ENCODE data around the gene OLFML1.

The OLFML1 gene

GRCh38 chr11:7518811-7519562 lies 33.7 kb downstream of the OLFML1 start:
- H3K4me3 ChIP-seq (ENCODE audit: low read depth, low read length): no peak overlapping the region
- DNase-seq (ENCODE audit: low read depth, low spot score): no peak
- in situ Hi-C loops (cut with HindIII; ENCODE audit: low sequenced_read_pairs): no loop called here
- TF ChIP-seq CTCF (IDR thresholded peaks at IDR 0.05; ENCODE audit: low read depth, low read length): no peak

- DNase-seq (ENCODE audit: low read depth, low spot score): no peak
- in situ Hi-C loops (cut with HindIII; ENCODE audit: low sequenced_read_pairs): no loop called here
- no peak overlapping the region for H3K4me3 ChIP-seq (ENCODE audit: low read depth, low read length)
- TF ChIP-seq CTCF (IDR thresholded peaks at IDR 0.05; ENCODE audit: low read depth, low read length): no peak
These were observed 35.0 kb downstream of the OLFML1 start for GRCh38 chr11:7520011-7520942.

- no peak for TF ChIP-seq CTCF (IDR thresholded peaks at IDR 0.05; ENCODE audit: low read depth, low read length)
- no peak for DNase-seq (ENCODE audit: low read depth, low spot score)
- no peak overlapping the region for H3K4me3 ChIP-seq (ENCODE audit: low read depth, low read length)
- in situ Hi-C loops (cut with HindIII; ENCODE audit: low sequenced_read_pairs): no loop called here
These were observed 35.7 kb downstream of the OLFML1 start for GRCh38 chr11:7520981-7521487.

GRCh38 chr11:7522121-7522520 lies 36.8 kb downstream of the OLFML1 start:
- no peak for TF ChIP-seq CTCF (IDR thresholded peaks at IDR 0.05; ENCODE audit: low read depth, low read length)
- in situ Hi-C loops (cut with HindIII; ENCODE audit: low sequenced_read_pairs): no loop called here
- H3K4me3 ChIP-seq (ENCODE audit: low read depth, low read length): no peak overlapping the region
- DNase-seq (ENCODE audit: low read depth, low spot score): no peak

GRCh38 chr11:7522546-7522945 lies 37.2 kb downstream of the OLFML1 start:
- no peak overlapping the region for H3K4me3 ChIP-seq (ENCODE audit: low read depth, low read length)
- TF ChIP-seq CTCF (IDR thresholded peaks at IDR 0.05; ENCODE audit: low read depth, low read length): no peak
- in situ Hi-C loops (cut with HindIII; ENCODE audit: low sequenced_read_pairs): no loop called here
- no peak for DNase-seq (ENCODE audit: low read depth, low spot score)

- DNase-seq (ENCODE audit: low read depth, low spot score): no peak
These were observed 38.3 kb downstream of the OLFML1 start for GRCh38 chr11:7523416-7524210.

More at GRCh38 chr11:7523416-7524210, 38.3 kb downstream of the OLFML1 start:
- no peak for TF ChIP-seq CTCF (IDR thresholded peaks at IDR 0.05; ENCODE audit: low read depth, low read length)
- H3K4me3 ChIP-seq (ENCODE audit: low read depth, low read length): no peak overlapping the region
- in situ Hi-C loops (cut with HindIII; ENCODE audit: low sequenced_read_pairs): no loop called here
